Thymus (tissue), 11 donors: ENCODE measurements around the gene DOCK4. TPM values are rescaled to one million over a fixed set of nuclear protein-coding genes. Genes with fewer than 3 reads are reported as not detected.

Source experiments
- DNase-seq, 9 donors: peaks; one replicate each; pipeline ENCODE4 v3.0.0-alpha.2; 2013; ENCODE audit warnings: low spot score in 9 of 9, low read depth in 6 of 9, missing footprints in 1 of 9
- H3K27ac ChIP-seq, 2 donors: one replicate each; pipeline ENCODE4 v1.5.1; 2013; ENCODE audit warnings: control low read depth in 1 of 2, low read depth in 1 of 2, low read length in 1 of 2, mild to moderate bottlenecking in 1 of 2, moderate library complexity in 1 of 2
- H3K27me3 ChIP-seq, 2 donors: one replicate each; pipeline ENCODE4 v1.5.1; 2013; ENCODE audit warnings: low read length in 1 of 2; ENCODE audit not compliant: control insufficient read depth in 2 of 2, insufficient read depth in 1 of 2
- H3K36me3 ChIP-seq, 2 donors: one replicate each; pipeline ENCODE4 v1.5.1; 2013; ENCODE audit warnings: low read length in 1 of 2, mild to moderate bottlenecking in 1 of 2, moderate library complexity in 1 of 2; ENCODE audit not compliant: control insufficient read depth in 2 of 2, insufficient read depth in 2 of 2
- H3K4me1 ChIP-seq, 2 donors: one replicate each; pipeline ENCODE4 v1.5.1; 2013; ENCODE audit warnings: low read length in 2 of 2; ENCODE audit not compliant: control insufficient read depth in 2 of 2, insufficient read depth in 2 of 2
- H3K4me3 ChIP-seq, 2 donors: one replicate each; pipeline ENCODE4 v1.5.1; 2013; ENCODE audit warnings: low read length in 2 of 2, control low read depth in 1 of 2, mild to moderate bottlenecking in 1 of 2
- H3K9me3 ChIP-seq, 2 donors: one replicate each; pipeline ENCODE4 v1.5.1; 2013; ENCODE audit warnings: low read length in 1 of 2, mild to moderate bottlenecking in 1 of 2; ENCODE audit not compliant: control insufficient read depth in 2 of 2, insufficient read depth in 1 of 2
- whole genome bisulfite sequencing: extraction: QIAGEN DNeasy Blood & Tissue Kit; methylation state at CpG from one replicate; pipeline ENCODE4 v1.1.7; 2013; 5-methylcytosine and 5-hydroxymethylcytosine counted together
- polyA plus RNA-seq: library from polyadenylated mRNA; stranded (reverse); fragments of 200-250 nt; gene quantifications from one replicate; pipeline ENCODE4 v1.2.3, GENCODE V29; 2013
- total RNA-seq: library from RNA; stranded (reverse); fragments of 120-200 nt; gene quantifications from one replicate; pipeline ENCODE4 v1.2.4, GENCODE V29; 2013
- donor health status: healthy.

The DOCK4 gene
- total and polyA plus RNA-seq, 2 donors: 3.5 to 4.7 TPM

GRCh38 chr7:112103246-112103645, 103.0 kb downstream of the DOCK4 start:
- H3K27ac ChIP-seq: no peak overlapping the region
- WGBS: 50% methylated on average over 2 of the region's 2 CpGs
- H3K9me3 ChIP-seq: no peaks in the 10 kb centered on the region
- no peaks in the 10 kb centered on the region for H3K36me3 ChIP-seq
- no peaks in the 10 kb centered on the region for H3K27me3 ChIP-seq
- H3K4me1 ChIP-seq: no peaks in the 10 kb centered on the region
- DNase-seq: no peak
- H3K4me3 ChIP-seq: no peak overlapping the region

DNA sequence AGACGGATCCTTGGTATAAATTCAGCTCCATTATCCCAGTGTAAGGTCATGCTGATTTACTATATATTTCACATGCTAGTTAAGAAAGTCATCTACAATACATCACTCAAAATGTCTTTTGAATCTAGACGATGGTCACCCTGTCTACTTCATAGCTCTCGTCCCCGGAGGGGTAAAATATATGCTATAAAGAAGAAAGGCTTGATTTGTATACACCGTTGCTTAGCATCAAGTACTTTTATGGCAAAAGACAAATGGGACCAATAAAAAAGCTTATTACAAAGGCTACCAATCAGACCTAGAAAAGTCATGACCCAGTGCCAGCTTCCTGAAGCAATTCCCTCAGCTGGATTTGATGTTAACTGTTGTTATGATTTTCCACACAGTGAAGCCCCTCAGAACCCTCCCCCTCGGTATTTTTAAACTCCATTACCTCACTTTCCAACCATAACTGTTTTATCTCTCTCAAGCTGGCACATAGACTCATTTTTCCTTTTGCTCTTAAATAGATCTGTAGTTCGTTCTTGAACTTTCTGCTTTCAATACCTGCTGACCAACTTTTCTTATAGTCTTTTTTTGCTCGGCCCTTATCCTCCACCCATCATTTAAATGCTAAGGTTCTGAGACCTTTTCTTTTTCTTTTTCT, 104.9 kb downstream of the DOCK4 start:
- H3K4me1 ChIP-seq: no peaks in the 10 kb centered on the region
- H3K4me3 ChIP-seq: no peak overlapping the region
- H3K9me3 ChIP-seq: no peaks in the 10 kb centered on the region
- no peak for DNase-seq
- no peaks in the 10 kb centered on the region for H3K27me3 ChIP-seq
- 87% methylated on average over 8 of the region's 8 CpGs for WGBS
- no peak overlapping the region for H3K27ac ChIP-seq
- H3K36me3 ChIP-seq: no peaks in the 10 kb centered on the region

DNA sequence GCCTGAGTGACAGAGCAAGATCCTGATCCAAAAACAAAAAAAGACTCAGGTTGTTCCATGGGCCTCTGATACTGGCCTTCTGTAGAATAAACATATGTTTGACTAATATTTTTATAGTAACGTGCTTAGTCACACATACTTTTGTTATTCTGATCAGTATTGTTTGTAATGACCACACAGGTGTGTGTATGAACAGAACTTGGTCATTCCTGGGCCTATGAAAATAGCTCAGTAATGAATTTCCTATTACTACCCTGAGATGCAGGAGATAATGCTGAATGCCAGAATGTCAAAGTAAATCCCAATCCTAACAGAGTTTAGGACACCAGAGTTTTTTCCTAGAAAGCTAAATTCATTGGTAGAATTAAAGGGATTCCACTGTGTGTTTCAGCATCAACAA, 108.7 kb downstream of the DOCK4 start:
- WGBS: 95% methylated on average over 1 of the region's 1 CpG

DNA sequence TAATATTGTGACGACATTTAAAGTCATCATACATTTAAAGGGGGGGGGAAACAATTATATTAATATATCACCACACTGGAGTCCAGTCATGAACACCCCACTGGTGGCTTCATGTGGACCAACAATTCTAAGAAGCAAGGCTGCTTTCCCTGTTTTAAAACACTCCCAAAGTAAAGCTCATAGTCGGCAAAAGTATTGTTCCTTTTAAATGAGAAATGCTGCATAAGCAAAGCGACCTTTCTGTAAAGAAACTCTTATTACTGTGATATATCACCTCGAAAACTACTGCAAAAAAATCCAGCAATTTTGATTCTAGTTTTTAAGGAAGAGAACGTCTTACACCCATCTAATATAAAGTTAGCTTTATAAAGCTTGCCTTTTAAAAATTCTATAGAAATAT, 112.8 kb downstream of the DOCK4 start:
- no peak overlapping the region for H3K27ac ChIP-seq

More for the DNA sequence above, 108.7 kb downstream of the DOCK4 start:
- no peaks in the 10 kb centered on the region for H3K4me1 ChIP-seq
- no peaks in the 10 kb centered on the region for H3K27me3 ChIP-seq
- H3K9me3 ChIP-seq: no peaks in the 10 kb centered on the region
- H3K27ac ChIP-seq: no peak overlapping the region
- DNase-seq: no peak
- H3K36me3 ChIP-seq: no peaks in the 10 kb centered on the region
- H3K4me3 ChIP-seq: no peak overlapping the region

DNA sequence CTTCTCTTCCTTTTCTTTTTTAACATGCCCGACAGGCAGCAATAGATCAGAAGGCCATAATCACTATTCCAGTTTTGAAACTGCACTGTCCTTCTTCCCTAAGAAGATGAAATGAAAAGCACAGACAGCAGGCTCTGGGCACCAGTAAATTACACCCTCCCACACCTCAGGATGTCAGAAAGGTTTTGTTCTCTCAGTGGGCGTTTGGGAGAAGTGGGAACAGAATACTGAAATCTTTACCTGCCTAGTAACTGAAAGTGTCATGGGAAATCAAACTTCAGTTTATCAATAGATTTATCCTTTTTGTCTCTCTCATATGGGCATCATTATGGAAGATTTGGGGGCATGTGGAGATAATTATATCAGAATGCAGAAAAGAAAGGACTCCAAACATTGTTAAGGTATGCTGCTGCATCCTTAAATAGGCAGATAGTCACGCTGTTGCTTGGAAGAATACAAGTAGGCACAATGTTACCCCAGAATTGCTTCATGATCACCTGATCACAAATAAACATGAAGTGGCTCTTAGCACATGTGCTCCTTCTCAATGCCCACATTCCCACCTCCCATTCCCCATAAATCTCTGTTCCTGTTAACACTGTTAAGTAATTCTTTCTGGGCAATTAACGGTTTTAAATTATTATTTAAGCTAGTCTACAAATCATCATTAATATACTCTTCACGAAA, 113.3 kb downstream of the DOCK4 start:
- H3K4me1 ChIP-seq: no peaks in the 10 kb centered on the region
- H3K9me3 ChIP-seq: no peaks in the 10 kb centered on the region
- no peaks in the 10 kb centered on the region for H3K27me3 ChIP-seq
- H3K36me3 ChIP-seq: no peaks in the 10 kb centered on the region
- DNase-seq: no peak
- 94% methylated on average over 5 of the region's 5 CpGs for WGBS
- H3K27ac ChIP-seq: no peak overlapping the region
- H3K4me3 ChIP-seq: no peak overlapping the region

More for the DNA sequence above, 112.8 kb downstream of the DOCK4 start:
- no peaks in the 10 kb centered on the region for H3K4me1 ChIP-seq
- DNase-seq: no peak
- H3K27me3 ChIP-seq: no peaks in the 10 kb centered on the region
- no peak overlapping the region for H3K4me3 ChIP-seq
- WGBS: 97% methylated on average over 5 of the region's 5 CpGs
- H3K36me3 ChIP-seq: no peaks in the 10 kb centered on the region
- H3K9me3 ChIP-seq: no peaks in the 10 kb centered on the region

GRCh38 chr7:112092306-112092705, 113.9 kb downstream of the DOCK4 start:
- Histone ChIP-seq H3K27me3 (no peaks in the 10 kb centered on the region), H3K9me3 (no peaks in the 10 kb centered on the region), H3K36me3 (no peaks in the 10 kb centered on the region), H3K27ac (no peak overlapping the region), H3K4me3 (no peak overlapping the region), H3K4me1 (no peaks in the 10 kb centered on the region)
- 85% methylated on average over 8 of the region's 8 CpGs for WGBS
- DNase-seq: no peak

- Histone ChIP-seq H3K4me3 (no peak overlapping the region), H3K36me3 (no peaks in the 10 kb centered on the region), H3K9me3 (no peaks in the 10 kb centered on the region), H3K4me1 (no peaks in the 10 kb centered on the region), H3K27me3 (no peaks in the 10 kb centered on the region), H3K27ac (no peak overlapping the region)
- WGBS: 88% methylated on average over 3 of the region's 3 CpGs
- DNase-seq: no peak
Observed at GRCh38 chr7:112091768-112092167, 114.4 kb downstream of the DOCK4 start.

DNA sequence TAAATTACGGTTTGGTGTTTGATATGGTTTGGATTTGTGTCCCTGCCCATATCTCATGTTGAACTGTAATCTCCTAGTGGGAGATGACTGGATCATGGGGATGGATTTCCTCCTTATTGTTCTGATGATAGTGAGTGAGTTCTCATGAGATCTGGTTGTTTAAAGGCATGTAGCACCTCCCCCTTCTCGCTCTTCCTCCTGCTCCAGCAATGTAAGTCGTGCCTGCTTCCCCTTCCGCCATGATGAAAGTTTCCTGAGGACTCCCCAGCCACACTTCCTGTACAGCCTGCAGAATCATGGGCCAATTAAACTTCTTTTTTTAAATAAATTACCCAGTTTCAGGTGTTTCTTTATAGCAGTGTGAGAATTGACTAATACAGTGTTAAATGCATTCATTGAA, 116.6 kb downstream of the DOCK4 start:
- Histone ChIP-seq H3K4me3 (no peak overlapping the region), H3K27me3 (no peaks in the 10 kb centered on the region), H3K36me3 (no peaks in the 10 kb centered on the region), H3K9me3 (no peaks in the 10 kb centered on the region), H3K27ac (no peak overlapping the region), H3K4me1 (peaks cover 0 to 2% of the 10 kb centered on the region in 2 donors)
- no peak for DNase-seq
- 83% methylated on average over 4 of the region's 4 CpGs for WGBS

DNA sequence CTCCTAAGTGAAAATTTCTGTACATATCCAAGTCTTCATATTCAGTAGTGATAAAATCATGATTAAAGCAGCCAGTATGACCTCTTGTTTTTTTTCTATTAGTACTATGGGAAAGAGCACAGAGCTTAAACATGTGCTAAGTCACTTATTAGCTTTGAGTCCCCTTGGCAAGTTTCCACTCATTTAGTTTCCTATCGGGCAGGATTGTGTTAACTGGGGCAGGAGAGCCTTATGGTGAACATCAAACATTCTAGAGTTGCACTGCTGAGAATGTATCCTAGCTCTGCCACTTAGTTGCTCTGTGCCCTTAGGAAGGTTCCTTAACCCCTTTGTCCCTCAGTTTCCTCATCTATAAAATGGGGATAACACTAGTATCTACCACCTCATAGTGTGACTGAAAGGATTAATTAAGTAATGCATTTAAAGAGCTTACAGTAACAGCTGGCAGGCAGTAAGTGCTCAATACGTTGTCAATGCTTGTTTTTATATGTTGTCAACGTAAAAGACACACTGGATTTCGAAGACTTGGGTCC, 117.6 kb downstream of the DOCK4 start:
- DNase-seq: no peak
- H3K36me3 ChIP-seq: no peaks in the 10 kb centered on the region
- no peaks in the 10 kb centered on the region for H3K27me3 ChIP-seq
- no peak overlapping the region for H3K27ac ChIP-seq
- peaks cover 0 to 2% of the 10 kb centered on the region in 2 donors for H3K4me1 ChIP-seq
- no peak overlapping the region for H3K4me3 ChIP-seq
- WGBS: 70% methylated on average over 4 of the region's 4 CpGs
- H3K9me3 ChIP-seq: no peaks in the 10 kb centered on the region
